CD4-positive, alpha-beta T cell treated with Interleukin-4 for 4 hours (primary cell): ENCODE measurements around the gene HES6.

Experiments
- DNase-seq: peaks from one replicate; pipeline ENCODE4 v3.0.0-alpha.2; 2020

HES6 gene

DNA sequence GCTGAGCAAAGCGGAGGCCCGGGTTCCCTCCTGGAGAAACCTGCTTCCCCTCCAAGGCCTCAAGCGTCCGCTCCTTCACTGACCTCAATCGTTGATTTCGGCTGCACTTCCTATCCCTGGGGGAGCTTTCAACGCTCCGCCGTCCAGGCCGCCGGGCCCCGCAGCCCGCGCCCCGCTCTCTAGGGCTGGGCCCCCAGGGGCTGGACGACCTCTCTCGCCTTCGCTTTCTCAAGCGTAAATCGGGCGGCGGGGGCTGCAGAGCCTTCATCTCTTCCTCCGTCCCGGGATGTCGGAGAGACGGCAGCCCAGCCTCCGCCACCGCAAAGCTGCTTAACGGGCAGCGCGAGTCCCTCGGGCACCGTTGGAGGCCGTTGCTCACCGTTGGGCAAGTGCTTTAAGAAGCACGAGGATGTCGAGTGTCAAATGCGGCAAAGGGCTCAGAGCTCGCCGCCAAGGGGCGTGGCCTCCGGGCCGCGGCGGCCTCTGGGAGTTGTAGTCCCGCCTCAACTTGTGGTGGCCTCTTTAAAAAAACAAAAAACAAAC lies 8.5 kb downstream of the HES6 start:
- peak; percentile 72 for DNase-seq

DNA sequence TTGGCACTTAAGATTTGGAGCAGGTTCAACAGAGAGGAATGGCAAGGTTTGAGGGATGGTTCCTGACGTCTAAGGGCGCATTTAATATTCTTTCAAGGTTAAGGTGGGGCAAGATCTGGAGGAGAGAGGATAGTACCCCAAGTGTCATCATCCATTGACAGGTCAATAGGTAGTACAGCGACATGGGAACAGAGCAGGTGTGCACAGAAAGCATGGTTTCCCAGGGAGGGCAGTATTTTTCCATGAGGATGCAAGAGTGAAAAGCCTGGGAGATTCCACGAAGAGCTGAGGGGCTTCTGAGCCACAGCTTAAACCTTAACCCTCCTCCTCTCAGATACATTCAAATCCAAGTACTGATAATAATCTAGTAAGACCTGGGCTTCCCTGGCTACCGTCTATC lies 9.1 kb downstream of the HES6 start:
- no peak for DNase-seq

DNA sequence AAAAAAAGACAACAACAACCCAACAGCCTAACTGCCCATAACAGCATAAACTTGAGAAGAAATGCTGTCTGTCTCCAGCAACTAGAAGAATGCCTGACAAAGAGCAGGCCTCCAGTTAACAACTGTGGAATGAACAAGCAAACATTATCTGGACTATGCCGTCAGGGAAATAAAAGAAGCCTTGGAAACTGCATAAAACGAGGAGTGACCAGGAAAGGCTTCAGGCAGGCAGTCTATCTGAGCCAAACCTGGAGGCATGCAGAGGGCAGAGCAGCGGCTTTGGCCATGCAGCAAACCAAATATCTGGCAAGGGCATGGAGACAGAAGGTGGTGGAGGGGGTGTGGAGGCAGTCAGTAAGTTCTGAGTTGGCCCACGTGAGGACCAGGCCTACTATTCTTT lies 11.1 kb downstream of the HES6 start:
- no peak for DNase-seq

DNA sequence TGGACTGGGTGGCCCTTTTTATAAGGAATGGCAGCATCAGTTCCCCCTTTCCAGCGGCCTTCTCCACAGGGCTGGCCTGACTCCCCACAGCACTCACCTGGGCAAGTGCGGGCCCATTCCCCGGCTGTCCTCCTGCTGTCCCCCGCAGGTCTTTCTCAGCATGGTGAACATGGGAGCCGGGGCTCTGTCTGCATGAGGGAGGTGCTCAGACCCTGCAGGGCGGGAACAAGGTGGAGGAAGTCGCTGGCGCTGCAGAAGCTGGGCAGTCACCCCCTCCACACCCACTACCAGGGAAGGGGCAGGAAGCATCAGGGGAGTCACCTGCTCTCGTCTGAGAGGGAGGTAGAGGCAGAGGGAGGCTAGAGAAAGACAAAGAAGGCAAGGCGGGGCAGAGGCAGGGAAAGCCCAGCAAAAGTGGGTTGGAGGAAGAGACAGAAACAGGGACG lies 12.2 kb downstream of the HES6 start:
- no peak for DNase-seq

DNA sequence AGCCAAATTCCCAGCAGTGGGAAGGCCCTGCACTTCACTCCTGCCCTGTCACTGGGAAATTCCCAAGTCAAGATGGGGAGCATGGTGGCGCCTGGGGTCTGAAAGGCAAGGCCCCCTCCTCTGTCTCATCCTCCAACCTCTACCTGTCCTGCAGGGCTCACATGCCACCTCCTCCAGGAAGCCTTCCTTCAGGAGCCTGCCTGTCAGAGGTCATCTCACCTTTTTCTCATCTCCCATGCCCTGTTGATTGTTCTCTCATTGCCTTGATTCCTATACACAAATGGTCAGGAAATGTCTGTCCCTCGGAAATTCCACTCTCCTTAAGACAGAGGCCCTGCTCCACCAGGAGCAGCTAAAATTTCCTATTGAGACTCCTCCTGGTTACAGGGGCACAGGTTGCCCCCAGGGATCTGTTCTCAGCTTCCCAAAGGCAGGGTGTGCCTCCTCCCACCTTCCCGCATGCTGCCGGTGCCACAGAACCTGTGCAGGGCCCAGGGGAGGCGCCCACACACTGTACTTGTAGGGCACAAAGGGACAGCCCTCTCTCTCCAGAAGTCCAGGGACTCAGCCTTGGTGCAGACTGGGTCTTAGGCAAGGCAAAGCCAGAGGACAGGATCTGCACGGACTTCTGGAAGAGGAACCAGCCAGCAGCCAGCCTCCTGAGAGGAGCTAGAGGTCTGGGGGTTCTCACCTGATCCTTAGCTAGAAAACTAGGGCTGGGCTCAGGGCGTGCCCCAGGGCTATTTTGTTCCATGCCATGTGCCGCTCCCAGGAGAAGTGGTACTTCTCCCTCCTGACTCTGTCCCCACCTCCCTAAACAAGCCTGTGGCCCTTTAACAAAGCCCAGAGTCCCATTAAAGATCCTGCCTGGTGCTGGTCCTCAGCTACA lies 12.9 kb downstream of the HES6 start:
- no peak for DNase-seq

DNA sequence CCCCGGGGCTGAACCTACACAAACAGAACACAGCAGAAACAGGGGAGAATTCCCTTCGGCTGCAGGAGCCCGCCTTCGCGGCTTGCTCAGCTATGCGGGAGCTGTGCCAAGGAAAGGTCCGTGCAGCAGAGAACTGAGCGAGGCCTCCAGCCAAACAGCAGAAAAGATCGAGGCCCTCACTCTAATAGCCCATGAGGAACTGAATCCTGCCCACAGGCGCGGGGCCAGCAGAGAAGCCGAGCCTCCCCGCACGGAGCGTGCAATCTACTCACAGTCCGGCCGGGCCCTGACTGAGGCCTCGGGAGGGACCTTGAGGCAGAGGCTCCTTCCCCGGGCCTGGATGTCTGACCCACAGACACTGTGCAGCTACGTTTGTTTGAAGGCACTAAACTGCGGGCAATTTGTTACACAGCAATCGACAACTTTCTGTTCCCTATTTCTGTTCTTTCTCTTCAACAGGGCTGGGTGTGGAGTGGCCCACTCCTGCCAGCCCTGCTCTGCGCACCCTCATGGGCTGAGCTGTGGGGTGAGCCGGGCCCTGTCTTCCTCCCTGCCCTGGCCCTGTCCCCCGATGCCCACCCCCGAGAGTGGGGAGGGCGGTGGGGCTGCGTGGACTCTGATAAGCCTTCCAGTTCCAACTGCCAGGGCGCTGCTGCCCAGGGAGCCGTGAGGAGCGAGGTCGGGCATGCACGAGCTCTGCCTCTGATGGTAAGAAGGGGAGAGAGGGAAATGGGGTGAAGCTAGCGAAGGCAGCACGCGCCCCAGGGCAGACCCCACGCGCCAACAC lies 13.7 kb downstream of the HES6 start:
- DNase-seq = no peak

DNA sequence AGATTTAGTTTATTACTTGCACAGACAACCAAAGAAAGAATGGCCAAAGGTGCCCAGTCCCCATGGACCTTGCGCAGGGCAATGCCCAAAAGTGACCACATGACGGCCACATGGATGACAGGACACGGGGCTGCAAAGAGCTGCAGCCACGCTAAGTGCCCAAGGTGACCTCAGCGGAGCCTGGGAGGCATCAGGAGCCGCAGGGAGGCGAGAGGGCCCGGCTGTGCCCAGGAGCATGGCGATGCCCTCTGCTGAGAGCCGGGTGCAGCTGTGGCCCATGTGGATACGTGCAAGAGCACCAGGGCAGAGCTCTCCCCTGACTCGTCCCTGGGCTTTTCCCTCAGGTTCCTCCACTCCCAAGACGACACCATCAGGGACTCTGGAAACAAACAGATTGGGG lies 14.7 kb downstream of the HES6 start:
- no peak for DNase-seq

DNA sequence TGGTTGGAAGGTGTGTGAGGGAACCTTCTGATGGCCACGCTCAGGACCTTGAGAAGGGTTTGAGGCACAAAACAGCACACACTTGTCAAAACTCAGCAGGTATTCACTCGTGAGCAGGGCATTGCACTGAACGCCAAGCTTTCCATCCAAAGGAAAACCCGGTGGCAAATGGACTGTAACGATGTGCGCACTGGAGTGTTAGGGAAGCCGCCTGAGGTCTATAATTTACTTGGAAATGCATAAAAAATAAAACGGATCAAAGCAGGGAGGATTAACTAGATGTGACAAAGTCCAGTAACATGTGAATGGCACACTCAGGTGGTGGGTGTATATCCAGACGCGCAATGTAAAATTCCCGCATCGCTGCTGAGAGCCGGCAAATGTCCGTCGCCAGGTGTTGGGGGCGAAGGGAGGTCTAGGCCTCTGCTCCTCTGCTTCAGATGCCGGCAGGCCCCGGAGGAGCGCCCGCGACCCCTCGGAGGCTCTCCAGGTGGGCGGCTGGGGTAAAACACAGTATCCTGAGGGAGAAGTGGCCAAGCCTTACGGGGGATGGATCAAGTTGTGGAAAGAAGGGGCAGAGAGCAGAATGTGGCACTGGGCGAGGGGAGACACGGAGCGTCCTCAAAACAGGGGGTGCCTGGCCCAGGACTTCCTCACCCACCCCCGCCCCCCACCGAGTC lies 15.3 kb downstream of the HES6 start:
- DNase-seq = no peak

DNA sequence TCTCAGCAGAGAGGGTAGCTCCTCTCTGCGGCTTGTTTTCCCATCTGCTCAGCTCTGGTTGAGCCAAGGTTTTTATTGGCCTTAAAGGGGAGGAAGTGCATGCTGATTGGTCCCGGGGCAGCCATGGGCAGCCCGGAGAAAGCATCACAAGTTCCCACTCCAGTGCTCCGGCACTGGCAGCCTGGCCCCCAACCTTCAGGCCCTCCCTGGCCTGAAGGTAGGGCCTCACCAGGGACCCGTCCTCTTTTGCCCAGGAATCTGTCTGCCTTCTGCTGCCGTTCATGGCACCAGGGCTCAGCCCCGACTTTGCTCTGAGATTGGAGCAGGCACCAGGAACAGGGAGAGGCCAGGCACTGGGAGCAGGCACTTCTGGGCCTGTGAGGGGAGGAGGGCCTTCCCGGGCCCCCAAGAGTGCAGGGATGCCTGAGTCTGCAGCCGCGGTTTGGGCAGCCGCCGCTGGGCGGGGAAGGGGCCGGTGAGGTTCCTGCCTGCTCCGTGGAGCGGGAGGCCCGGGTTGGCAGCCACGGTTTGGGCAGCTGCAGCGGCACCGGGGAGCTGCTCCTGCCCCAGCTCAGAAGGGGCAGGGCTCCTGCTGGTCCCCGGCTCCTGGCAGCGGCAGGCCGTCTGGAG lies 18.8 kb downstream of the HES6 start:
- no peak for DNase-seq

DNA sequence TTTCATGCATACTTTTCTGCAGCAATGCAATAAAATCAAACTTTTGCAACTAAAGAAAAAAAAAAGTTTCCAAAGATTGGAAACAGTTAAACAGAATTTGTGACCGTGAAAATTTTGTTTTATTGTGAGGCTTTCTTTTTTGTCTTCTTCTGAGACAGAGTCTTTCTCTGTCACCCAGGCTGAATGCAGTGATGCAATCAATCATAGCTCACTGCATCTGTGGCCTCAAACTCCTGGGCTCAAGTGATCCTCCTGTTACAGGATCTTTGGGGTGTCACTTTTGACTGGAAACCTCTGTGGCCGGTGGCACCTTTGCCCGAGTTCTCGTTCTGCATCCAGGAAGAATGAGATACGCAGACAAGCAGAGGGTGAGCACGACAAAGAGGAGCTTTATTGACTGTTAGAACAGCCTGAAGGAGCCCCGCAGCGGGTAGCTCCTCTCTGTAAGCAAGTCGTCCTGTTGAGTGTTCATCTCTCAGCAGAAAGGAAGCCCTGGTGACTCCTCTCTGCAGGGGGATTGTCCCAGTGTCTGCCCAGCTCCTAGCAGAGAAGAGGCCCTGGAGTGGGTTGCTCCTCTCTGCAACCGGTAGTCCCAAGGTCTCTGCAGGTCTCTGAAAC lies 19.5 kb downstream of the HES6 start:
- DNase-seq = no peak

DNA sequence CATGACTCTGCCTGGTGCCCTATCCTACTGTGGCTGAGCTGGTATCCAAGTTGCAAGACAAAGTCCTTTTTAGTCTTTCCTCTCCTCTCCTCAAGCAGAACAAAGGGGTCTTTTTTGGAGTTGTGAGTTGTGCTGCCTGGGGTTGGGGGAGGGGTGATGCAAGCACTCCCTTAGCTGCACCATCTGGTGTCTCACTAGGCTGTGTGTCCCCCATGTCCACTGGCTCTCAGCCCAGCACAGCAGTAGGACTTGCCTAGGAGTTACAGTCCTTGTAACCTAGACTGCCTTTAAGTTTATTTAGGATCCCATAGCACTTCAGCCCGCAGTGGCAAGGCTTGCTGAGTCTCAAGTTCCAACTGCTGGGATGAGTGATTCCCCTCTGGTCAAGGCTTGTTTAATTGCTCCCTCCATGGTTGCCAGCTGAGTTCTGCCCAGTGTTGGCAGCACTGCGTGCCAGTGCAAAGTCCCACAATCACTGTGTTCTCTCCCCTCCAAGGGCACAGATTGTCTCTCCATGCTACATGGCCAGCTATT lies 23.1 kb downstream of the HES6 start:
- no peak for DNase-seq

DNA sequence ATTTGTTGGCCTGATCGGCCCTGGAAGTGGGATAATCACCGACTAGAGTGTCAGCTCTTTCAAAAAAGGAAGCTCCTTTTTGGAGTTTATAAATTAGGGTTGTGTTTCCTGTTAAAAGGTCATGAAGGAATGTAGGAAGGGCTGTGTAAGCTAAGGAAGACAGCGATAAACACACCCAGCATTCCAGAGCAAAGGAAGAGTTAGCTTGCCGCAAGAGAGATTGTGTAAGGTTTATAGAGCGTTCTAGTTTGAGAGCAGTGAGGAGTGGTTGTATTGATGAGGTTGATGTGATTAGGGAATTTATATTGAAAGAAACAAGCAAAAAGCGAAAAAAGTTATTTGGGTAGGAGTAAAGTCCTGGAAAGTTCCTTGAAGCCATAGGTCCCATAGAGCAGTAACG lies 32.8 kb downstream of the HES6 start:
- no peak for DNase-seq

DNA sequence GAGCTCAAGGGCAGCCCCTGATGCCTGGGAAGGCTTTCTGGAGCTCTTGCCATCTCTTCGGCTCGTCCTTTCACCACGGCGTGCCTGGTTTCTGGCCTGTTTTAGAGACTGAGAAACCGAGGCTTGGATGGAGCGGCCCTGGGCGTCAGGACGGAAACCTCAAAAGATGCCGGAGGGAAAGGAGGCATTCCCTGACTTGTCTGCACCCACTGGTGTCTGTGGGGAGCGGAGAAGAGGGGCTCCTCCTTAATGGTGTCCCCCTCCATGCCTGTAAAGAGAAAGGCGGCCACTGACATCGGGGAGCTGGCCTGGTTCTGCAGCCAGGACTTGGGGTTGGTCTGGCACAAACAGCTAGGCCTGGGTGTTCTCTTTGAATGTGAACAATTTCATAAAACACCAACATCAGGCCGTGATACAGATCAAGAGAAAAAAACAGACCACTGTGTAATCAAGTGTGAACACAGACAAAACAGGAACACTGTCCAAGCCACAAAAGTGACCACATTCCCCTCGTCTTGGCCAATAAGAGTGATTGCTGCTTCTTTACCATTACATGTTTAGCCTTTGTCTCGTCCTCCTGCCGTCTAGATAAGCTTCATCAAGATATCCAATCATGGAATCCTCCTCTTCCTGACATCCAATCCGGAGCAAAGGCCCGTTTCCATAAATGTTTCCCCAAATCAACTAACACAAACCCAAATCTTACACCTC lies 35.7 kb downstream of the HES6 start:
- DNase-seq = no peak

DNA sequence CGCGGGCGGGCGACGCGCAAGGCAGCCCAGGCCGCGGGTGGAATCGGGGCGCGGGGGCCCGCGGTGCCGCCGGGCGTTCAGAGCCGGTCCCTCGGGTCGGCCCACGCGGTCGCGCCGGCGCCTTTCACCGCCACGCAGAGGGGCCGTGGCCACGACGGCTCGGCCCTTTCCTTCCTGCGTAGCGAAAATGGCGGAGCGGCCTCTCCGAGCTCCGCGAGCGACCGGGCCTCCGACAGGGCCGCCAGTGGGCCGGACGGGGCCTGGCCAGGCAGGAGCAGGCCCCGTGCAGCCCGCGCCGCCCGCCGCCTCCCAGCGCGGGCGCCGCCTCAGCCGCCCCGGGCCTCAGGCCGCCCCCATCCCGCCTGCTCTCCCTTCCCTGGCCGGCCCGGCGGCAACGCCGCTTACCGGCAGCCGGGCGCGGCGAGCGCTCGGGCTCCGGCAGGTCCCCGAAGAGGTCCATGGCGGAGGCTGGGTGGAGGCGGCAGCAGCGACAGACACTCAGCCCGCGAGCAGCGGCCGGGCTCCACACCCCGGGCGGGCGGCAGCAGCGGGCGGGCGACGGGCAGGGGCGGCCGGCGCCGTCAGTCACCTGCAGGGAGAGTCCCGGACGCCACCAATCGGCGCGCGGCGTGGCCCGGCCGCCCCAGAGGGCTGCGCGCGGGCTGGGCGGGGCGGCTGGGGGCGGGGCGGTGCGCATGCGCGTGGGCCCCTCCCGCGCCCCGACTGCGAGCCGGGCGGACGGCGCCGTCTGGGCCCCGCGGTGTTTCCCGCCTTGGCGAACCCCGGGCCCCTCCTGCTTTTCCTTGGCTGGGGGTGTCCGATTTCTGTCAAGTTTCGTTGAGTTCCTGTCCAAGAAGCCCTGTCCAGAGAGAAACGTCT lies 36.5 kb downstream of the HES6 start, which contains the start of gene ILKAP:
Gene ILKAP (minus strand): TSS at position 602 of the 879 bp plus-strand sequence. CDS start 142 bp downstream, at position 460.
- peak; percentile 86 for DNase-seq

DNA sequence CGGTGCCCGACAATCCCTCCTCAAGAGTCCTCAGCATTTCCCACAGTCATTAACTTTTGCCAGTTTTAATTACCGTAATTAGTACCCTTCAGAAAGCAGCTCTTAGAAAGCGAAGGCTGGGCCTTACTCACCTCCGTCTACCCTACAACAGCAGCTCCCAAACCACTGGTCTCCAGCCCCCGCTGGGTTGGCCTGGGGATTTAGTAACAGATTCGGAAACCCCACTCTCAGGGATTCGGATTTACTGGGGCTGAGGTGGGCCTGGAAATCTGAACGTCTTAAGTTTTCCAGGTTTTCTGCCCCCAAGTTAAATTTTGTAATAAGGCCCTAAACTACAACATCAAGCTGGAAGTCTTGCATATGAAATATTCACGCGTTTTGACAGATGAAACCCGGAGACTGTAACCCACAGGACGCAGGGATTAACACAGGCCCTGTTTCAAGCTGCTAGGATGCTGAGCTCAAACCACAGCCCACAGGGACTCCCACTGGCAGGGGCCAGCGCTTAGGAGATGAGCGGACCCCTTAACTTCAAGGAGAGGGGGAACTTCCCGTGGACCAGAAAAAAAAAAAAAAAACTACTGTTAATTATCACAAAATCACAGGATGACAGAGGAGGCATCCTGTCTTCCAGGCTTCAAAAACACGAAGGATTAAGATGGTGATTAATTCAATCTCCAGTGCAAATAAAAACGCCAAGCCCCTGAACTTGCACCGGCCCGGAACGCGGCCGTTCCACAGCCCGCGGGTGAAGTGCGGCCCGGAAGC lies 37.3 kb downstream of the HES6 start:
- peak; percentile 8 for DNase-seq

DNA sequence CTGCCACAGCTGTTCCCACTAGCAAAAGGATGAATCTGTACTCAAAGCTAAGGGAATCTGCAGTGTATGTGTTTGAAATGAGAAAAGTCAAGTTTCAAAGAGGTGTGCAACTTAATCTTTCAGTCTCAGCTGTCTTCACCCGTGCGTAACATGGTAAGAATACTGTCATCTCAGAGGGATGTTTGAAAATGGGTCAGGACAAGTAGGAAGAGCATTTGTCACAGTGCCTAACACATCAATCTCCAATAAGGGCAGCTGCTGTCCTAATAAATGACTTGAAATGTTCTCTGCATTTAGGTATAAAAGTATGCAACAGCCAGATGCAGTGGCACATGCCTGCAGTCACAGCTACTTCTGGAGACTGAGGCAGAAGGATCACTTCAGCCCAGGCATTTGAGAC lies 49.4 kb downstream of the HES6 start:
- DNase-seq = no peak
